GM12872 (cell line): ENCODE data around the gene KRTAP10-6.

Experiments
- TF ChIP-seq, protein P1 (sequence below): IDR thresholded peaks from 3 replicates; pipeline ENCODE4 v1.5.1; 2011; ENCODE audit warnings: low read depth, mild to moderate bottlenecking, low read length, moderate library complexity; ENCODE audit not compliant: insufficient read depth

KRTAP10-6 gene

DNA sequence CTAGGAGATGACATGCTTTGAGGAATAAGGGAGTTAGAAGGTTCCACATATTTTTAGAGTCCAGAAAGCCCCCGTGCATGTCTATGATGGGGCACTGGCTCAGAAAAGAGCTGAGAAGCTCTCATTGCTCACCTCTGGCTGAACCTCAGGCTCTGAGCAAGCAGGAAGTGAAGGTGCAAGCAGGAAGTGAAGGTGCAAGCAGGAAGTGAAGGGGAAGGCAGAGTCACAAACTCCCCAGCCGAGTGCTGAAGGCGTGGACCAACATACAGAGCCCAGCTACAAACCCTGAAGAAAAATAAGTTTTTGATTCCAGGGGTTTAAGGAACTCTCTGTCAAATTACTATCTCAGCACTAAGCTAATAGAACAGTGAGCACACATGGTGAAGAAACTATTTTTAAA, 26.6 kb upstream of the KRTAP10-6 start:
- TF ChIP-seq, protein P1, sequence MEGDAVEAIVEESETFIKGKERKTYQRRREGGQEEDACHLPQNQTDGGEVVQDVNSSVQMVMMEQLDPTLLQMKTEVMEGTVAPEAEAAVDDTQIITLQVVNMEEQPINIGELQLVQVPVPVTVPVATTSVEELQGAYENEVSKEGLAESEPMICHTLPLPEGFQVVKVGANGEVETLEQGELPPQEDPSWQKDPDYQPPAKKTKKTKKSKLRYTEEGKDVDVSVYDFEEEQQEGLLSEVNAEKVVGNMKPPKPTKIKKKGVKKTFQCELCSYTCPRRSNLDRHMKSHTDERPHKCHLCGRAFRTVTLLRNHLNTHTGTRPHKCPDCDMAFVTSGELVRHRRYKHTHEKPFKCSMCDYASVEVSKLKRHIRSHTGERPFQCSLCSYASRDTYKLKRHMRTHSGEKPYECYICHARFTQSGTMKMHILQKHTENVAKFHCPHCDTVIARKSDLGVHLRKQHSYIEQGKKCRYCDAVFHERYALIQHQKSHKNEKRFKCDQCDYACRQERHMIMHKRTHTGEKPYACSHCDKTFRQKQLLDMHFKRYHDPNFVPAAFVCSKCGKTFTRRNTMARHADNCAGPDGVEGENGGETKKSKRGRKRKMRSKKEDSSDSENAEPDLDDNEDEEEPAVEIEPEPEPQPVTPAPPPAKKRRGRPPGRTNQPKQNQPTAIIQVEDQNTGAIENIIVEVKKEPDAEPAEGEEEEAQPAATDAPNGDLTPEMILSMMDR = no peak

DNA sequence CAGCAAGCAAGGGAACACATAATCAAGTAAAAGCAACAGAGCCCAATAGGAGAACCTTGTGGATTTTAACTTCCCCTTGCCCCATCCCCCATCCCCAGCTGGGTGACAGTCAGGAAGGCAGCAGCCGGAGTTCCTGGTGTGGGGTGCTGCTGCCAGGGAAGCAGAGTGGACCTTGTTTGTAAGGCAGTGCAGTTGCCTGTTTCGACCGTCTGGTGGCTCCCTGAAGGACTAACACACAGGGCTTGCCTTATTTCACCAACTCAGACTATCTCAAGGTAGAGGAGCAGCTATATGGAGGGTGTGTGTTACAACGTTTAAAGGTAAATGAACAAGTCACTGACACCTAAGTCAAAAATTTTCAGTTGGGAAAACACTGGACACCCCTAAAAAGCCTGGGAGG, 26.2 kb upstream of the KRTAP10-6 start:
- TF ChIP-seq, protein P1 = 0 out of 3 replicates have a peak, but pooled peaks have one; percentile 28

DNA sequence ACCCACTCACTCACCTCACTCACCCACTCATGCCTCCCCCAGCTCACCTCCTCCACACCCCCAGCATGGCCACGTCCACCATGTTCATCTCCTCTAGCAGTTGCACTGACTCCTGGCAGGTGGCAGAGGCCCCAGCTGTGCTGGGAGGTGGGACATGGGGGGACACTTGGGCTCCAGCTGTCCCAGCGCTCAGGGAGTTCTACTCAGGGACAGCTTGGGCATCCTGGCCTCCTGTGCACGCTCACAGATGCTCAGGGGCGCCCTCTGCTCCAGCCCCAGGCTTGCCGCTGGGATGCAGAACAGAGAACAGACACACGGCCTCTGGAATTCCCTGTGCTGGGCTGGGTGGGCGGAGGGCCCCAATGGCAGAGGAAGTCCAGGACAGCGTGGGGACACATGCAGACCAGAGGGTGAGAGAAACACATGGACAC, 24.8 kb upstream of the KRTAP10-6 start:
- TF ChIP-seq, protein P1 = no peak

DNA sequence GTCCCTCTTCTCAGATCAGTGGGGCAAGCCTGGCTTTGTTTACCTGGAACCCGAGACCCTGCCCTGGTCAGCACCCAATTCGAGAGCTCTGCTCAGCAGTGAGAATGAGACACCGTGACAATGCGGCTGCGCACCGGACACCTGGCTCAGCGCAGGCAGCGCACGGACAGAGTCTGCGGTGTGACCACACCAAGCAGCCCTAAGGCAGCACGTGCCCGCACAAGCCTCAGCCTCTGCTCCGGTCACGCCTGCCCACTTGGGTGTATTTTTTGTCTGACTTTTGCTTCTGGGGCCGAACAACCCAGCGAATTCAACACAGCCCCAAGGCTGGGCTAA, 24.3 kb upstream of the KRTAP10-6 start:
- TF ChIP-seq, protein P1 = no peak

DNA sequence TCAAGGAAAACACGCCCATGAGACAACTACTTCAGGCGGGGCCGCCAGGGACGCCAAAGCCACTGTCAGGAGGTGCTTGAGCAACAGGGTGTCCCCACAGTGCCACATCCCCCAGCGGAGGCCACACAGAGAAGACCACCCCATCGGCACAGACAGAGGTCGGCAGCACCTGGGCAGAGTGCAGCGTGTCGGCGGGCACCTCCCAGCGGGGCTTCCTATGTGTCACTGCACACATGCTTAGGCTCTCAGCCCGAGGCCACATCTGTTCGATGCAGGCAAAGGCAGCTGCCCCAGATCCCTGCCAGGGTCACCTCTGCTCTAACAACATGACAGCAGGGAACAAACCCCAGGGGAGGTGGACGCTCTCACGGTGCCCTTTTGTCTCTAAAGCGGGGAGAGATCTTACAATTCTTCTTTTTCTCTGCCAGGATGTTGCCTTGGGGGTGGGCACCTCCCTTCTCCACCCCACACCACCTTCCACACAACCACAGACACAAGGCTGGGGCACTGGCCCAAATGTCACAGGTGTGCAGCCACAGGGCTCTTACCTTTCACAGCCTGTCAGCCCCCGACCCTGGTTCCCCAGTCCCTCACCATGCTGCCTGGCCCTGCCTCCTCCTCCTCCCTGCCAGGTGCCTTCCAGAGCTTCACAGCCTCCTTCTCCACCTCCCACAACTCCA, 23.7 kb upstream of the KRTAP10-6 start:
- TF ChIP-seq, protein P1 = no peak

DNA sequence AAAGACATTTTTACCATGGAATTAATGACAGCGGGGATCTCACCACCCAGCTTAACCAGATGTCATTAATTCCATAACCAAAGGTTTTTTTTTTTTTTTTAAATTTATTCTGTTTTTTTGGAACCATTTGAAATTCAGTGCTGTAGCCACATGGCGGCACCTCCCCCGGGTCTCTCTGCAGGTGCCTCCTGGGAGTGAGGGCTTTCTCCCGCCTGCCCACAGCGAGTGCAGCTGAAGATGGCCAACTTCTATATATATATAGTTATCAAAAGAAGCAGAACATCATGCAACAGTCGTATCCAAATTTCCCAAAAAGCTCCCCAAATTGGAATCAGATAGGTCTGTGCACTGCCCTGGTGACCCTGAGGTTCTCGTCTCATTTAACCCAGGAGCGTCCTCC, 23.2 kb upstream of the KRTAP10-6 start:
- TF ChIP-seq, protein P1 = no peak

DNA sequence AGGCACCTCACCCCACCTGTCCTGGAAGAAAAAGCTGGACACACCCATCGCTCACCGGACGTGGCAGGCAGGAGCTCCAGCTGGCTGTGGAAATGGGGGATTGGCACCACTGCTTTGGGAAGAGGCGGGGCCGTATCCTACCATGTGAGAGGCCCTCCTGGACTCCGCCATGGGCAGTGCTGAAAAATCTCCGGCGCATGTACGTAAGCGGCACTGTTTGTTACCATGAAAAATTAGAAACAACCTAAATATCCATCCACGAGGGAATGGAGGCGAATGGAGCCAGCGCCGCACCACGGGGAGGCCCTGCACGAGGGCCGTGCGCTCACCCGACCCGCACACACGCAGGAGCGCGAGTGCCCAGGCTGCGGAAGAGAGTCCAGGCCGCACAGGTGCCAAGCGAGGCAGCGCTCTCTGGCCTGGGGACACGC, 22.7 kb upstream of the KRTAP10-6 start:
- TF ChIP-seq, protein P1 = no peak
